HCT116 (cell line): ENCODE data around the gene COPA. TPM values are rescaled to one million over a fixed set of nuclear protein-coding genes. Genes with fewer than 3 reads are reported as not detected.

ENCODE experiments used
- ATAC-seq: fragments of 200-7000 bp; cut with Tn5 transposase; 2 replicates; pipeline ENCODE4 v1.9.1; 2020; ENCODE audit warnings: mild to moderate bottlenecking, moderate library complexity
- BruUV-seq: library from RNA; stranded (reverse); fragments of 400-500 nt; replicated peaks from 2 replicates; lab custom pipeline; 2021; lab: Mats Ljungman, UMichigan
- CTCF ChIA-PET: fragments of 300-600 bp; sonication (Branson Sonifier 250); formaldehyde crosslinking; loops from one replicate; lab custom pipeline; 2021; ENCODE audit warnings: antibody characterized with exemption; lab: Charles Lee
- POLR2A ChIA-PET: fragments of 300-600, 350-600 bp; sonication (Branson Sonifier 250); formaldehyde crosslinking; loops from one replicate; lab custom pipeline; 2021; ENCODE audit warnings: antibody characterized with exemption; lab: Charles Lee
- RAD21 ChIA-PET, 2 experiments: fragments of 300-600 bp; sonication (Branson Sonifier 250); formaldehyde crosslinking; loops; one replicate each; lab custom pipeline; 2023; ENCODE audit warnings: low total read pairs in 2 of 2; ENCODE audit not compliant: uncharacterized antibody in 2 of 2, unreplicated experiment in 2 of 2, low non-redundant PET in 1 of 2; lab: Charles Lee
- DNase-seq: peaks from one replicate; pipeline ENCODE4 v3.0.0-alpha.2; 2010; ENCODE audit warnings: low read depth, low spot score
- H2AFZ ChIP-seq: fragments of 200-600 bp; shearing (Covaris generic), sonication (generic); 2 replicates; pipeline ENCODE4 v1.6.1; 2017; ENCODE audit warnings: low read depth, mixed run types, mixed read lengths, antibody characterized with exemption, low read length; ENCODE audit not compliant: poor library complexity, severe bottlenecking
- H3K27ac ChIP-seq: 2 replicates; pipeline ENCODE4 v1.5.1; 2012; ENCODE audit warnings: low read depth, low read length
- H3K27me3 ChIP-seq: fragments of 200-600 bp; sonication (generic); 2 replicates; pipeline ENCODE4 v1.6.1; 2016; ENCODE audit warnings: mixed run types, low read length, mixed read lengths; ENCODE audit not compliant: insufficient read depth
- H3K36me3 ChIP-seq, 2 experiments: fragments of 200-500 bp in 1 of 2; fragments of 200-600 bp in 1 of 2; sonication (Bioruptor generic) in 1 of 2; sonication (generic) in 1 of 2; 2 replicates each; pipeline versions ENCODE4 v1.5.1 to v1.6.1; 2014 to 2016; ENCODE audit warnings: low read length in 2 of 2, inconsistent platforms in 1 of 2, mixed read lengths in 1 of 2, mixed run types in 1 of 2; ENCODE audit not compliant: insufficient read depth in 2 of 2, control insufficient read depth in 1 of 2
- H3K4me1 ChIP-seq, 2 experiments: fragments of 200-600 bp in 1 of 2; sonication (generic) in 1 of 2; 2 replicates each; pipeline versions ENCODE4 v1.5.1 to v1.6.1; 2012 to 2017; ENCODE audit warnings: low read length in 2 of 2, inconsistent platforms in 1 of 2, mild to moderate bottlenecking in 1 of 2, mixed read lengths in 1 of 2, mixed run types in 1 of 2, moderate library complexity in 1 of 2; ENCODE audit not compliant: insufficient read depth in 2 of 2, control insufficient read depth in 1 of 2
- H3K4me2 ChIP-seq: fragments of 200-600 bp; sonication (generic); 2 replicates; pipeline ENCODE4 v1.6.1; 2017; ENCODE audit warnings: mixed run types, low read length, mixed read lengths
- H3K4me3 ChIP-seq, 2 experiments: fragments of 200-600 bp in 1 of 2; sonication (generic) in 1 of 2; replicated peaks in 1 of 2; 2 replicates each; pipeline ENCODE4 v1.5.1; 2011 to 2016; ENCODE audit warnings: low read length in 2 of 2, control low read depth in 1 of 2, low read depth in 1 of 2, mild to moderate bottlenecking in 1 of 2, mixed read lengths in 1 of 2, mixed run types in 1 of 2
- H3K79me2 ChIP-seq: fragments of 200-600 bp; sonication (generic); 2 replicates; pipeline ENCODE4 v1.6.1; 2017; ENCODE audit warnings: mild to moderate bottlenecking, mixed run types, low read length, moderate library complexity, mixed read lengths; ENCODE audit not compliant: insufficient read depth
- H3K9ac ChIP-seq: fragments of 200-600 bp; sonication (generic); 2 replicates; pipeline ENCODE4 v1.6.1; 2016; ENCODE audit warnings: low read length, mixed read lengths
- H3K9me2 ChIP-seq: fragments of 200-600 bp; sonication (generic), shearing (Covaris generic); 2 replicates; pipeline ENCODE4 v1.6.1; 2017; ENCODE audit warnings: mixed run types, mild to moderate bottlenecking, moderate library complexity; ENCODE audit not compliant: insufficient read depth
- H3K9me3 ChIP-seq, 2 experiments: fragments of 200-500 bp in 1 of 2; fragments of 200-600 bp in 1 of 2; sonication (Bioruptor generic) in 1 of 2; sonication (generic) in 1 of 2; 2 replicates each; pipeline ENCODE4 v1.6.1; 2014 to 2017; ENCODE audit warnings: low read length in 2 of 2, mixed read lengths in 2 of 2, inconsistent platforms in 1 of 2, low read depth in 1 of 2, mild to moderate bottlenecking in 1 of 2, mixed run types in 1 of 2, moderate library complexity in 1 of 2; ENCODE audit not compliant: control insufficient read depth in 1 of 2, insufficient read depth in 1 of 2
- H4K20me1 ChIP-seq: fragments of 200-600 bp; sonication (generic), shearing (Covaris generic); 2 replicates; pipeline ENCODE4 v1.6.1; 2017; ENCODE audit warnings: mixed run types, mild to moderate bottlenecking, moderate library complexity; ENCODE audit not compliant: insufficient read depth
- CBX3 ChIP-seq: IDR thresholded peaks from 2 replicates; pipeline ENCODE4 v1.6.1; 2012; ENCODE audit warnings: low read depth
- CEBPB ChIP-seq: IDR thresholded peaks from 2 replicates; pipeline ENCODE4 v1.6.1; 2012; ENCODE audit warnings: low read depth
- EGR1 ChIP-seq: IDR thresholded peaks from 2 replicates; pipeline ENCODE4 v1.6.1; 2012; ENCODE audit warnings: low read depth
- JUND ChIP-seq: IDR thresholded peaks from 2 replicates; pipeline ENCODE4 v1.6.1; 2012
- POLR2A ChIP-seq: IDR thresholded peaks from 2 replicates; pipeline ENCODE4 v1.7.0; 2011; ENCODE audit warnings: borderline replicate concordance; ENCODE audit not compliant: insufficient read depth, insufficient read length; ENCODE audit errors: extremely low read depth
- POLR2AphosphoS5 ChIP-seq: IDR thresholded peaks from 2 replicates; pipeline ENCODE4 v1.6.1; 2011; ENCODE audit warnings: mild to moderate bottlenecking, low read depth, low read length, moderate library complexity
- RAD21 ChIP-seq: IDR thresholded peaks from 2 replicates; pipeline ENCODE4 v1.6.1; 2012; ENCODE audit warnings: low read depth, mild to moderate bottlenecking
- SIN3A ChIP-seq: IDR thresholded peaks from 2 replicates; pipeline ENCODE4 v1.6.1; 2012; ENCODE audit warnings: low read depth
- SP1 ChIP-seq: IDR thresholded peaks from 2 replicates; pipeline ENCODE4 v1.6.1; 2012; ENCODE audit warnings: low read depth
- YY1 ChIP-seq: IDR thresholded peaks from 2 replicates; pipeline ENCODE4 v1.6.1; 2011; ENCODE audit warnings: low read length, low read depth, moderate library complexity, mild to moderate bottlenecking; ENCODE audit not compliant: insufficient replicate concordance; ENCODE audit errors: extremely low read depth
- ZNF274 ChIP-seq: fragments of 200-500 bp; sonication (Bioruptor generic); IDR thresholded peaks from 2 replicates; pipeline ENCODE4 v1.6.1; 2014; ENCODE audit warnings: mild to moderate bottlenecking, low read depth, low read length, inconsistent platforms
- intact Hi-C: fragments of 100-400 bp; cut with micrococcal nuclease; formaldehyde crosslinking; loops from 2 replicates; pipeline ENCODE4 v1.10.0; 2022
- total RNA-seq: library from RNA; stranded (reverse); gene quantifications from one replicate; pipeline ENCODE4 v1.2.1, GENCODE V29; 2021; ENCODE audit not compliant: unreplicated experiment
- TF ChIP-seq, protein P1 (sequence below): IDR thresholded peaks from 2 replicates; pipeline ENCODE4 v1.6.1; 2011; ENCODE audit warnings: mild to moderate bottlenecking, low read length, moderate library complexity; ENCODE audit not compliant: insufficient replicate concordance; ENCODE audit errors: extremely low read depth
- TF ChIP-seq, protein P2 (sequence below): IDR thresholded peaks from 2 replicates; pipeline ENCODE4 v1.6.1; 2012

COPA gene
- total RNA-seq, 1 experiment from 2014 or later, result 132 TPM

- H3K4me3 ChIP-seq, result peak within 1 kb of the TSS; percentile 91 to 99
- peak; percentile 87 for TF ChIP-seq POLR2AphosphoS5
- TF ChIP-seq JUND, result no peak
- no peak for TF ChIP-seq RAD21
- peak; percentile 95 for TF ChIP-seq SP1
- TF ChIP-seq, protein P1, sequence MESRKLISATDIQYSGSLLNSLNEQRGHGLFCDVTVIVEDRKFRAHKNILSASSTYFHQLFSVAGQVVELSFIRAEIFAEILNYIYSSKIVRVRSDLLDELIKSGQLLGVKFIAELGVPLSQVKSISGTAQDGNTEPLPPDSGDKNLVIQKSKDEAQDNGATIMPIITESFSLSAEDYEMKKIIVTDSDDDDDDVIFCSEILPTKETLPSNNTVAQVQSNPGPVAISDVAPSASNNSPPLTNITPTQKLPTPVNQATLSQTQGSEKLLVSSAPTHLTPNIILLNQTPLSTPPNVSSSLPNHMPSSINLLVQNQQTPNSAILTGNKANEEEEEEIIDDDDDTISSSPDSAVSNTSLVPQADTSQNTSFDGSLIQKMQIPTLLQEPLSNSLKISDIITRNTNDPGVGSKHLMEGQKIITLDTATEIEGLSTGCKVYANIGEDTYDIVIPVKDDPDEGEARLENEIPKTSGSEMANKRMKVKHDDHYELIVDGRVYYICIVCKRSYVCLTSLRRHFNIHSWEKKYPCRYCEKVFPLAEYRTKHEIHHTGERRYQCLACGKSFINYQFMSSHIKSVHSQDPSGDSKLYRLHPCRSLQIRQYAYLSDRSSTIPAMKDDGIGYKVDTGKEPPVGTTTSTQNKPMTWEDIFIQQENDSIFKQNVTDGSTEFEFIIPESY, result peak; percentile 59
- TF ChIP-seq CEBPB, result no peak
- no peak for TF ChIP-seq ZNF274
- TF ChIP-seq, protein P2, sequence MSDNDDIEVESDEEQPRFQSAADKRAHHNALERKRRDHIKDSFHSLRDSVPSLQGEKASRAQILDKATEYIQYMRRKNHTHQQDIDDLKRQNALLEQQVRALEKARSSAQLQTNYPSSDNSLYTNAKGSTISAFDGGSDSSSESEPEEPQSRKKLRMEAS, result peak; percentile 54; the same call in 1 of the 2 replicates
- peak; percentile 82 for TF ChIP-seq POLR2A
- TF ChIP-seq EGR1, result 0 out of 2 replicates have a peak, but pooled peaks have one; percentile 18
- peak; percentile 58; the same call in 1 of the 2 replicates for TF ChIP-seq CBX3
- TF ChIP-seq YY1, result peak; percentile 99
- TF ChIP-seq SIN3A, result peak; percentile 82; the same call in 1 of the 2 replicates
- no TSS peak for BruUV-seq
- H3K27ac ChIP-seq, result peak within 1 kb of the TSS; percentile 68
- ATAC-seq (peak; percentile 97), DNase-seq (peak; percentile 84)
- no peaks in the 10 kb centered on the region for H3K27me3 ChIP-seq
- no peaks in the 10 kb centered on the region for H3K9me2 ChIP-seq
- ChIA-PET POLR2A (interaction anchor here (1.0 to 1.6 kb wide), 3 partner anchors 10 to 22 kb away, joined by 3 to 8 read pairs (median 3); partner anchors contain the start of gene DCAF8), RAD21 (no interaction called here), CTCF (interaction anchor here (1.0 to 1.4 kb wide), 3 partner anchors 23 to 183 kb away, joined by 3 to 5 read pairs (median 3); partner anchors contain the start of gene DCAF8)
- intact Hi-C loops, result no loop called here
- H2AFZ ChIP-seq, result peak within 1 kb of the TSS; percentile 83
- H3K9ac ChIP-seq, result peak within 1 kb of the TSS; percentile 89
- peaks cover 6 to 13% of the 10 kb centered on the region in 2 experiments; a peak in 3 of 4 replicates for H3K4me1 ChIP-seq
- peak within 1 kb of the TSS; percentile 74 for H3K4me2 ChIP-seq
- no peaks in the 10 kb centered on the region for H4K20me1 ChIP-seq
- peaks cover 15% of the 10 kb centered on the region for H3K79me2 ChIP-seq
- H3K36me3 ChIP-seq, result peaks cover 21 to 24% of the 10 kb centered on the region in 2 experiments; a peak in 3 of 4 replicates
- no peaks in the 10 kb centered on the region for H3K9me3 ChIP-seq
Measured at GRCh38 chr1:160284782-160285344, 58.2 kb downstream of the COPA start, which contains the start of gene PEX19. Gene PEX19 (minus strand): TSS chr1:160285133. CDS start chr1:160285124, 9 bp downstream.
